GM20431 (cell line): ENCODE results near the gene MED27.

Source experiments
- in situ Hi-C: fragments of 300-500 bp; cut with MseI, MboI; formaldehyde crosslinking; loops from one replicate; pipeline ENCODE4 v1.15.0; 2020; ENCODE audit warnings: low sequenced_read_pairs; ENCODE audit not compliant: unreplicated experiment

Gene MED27

DNA sequence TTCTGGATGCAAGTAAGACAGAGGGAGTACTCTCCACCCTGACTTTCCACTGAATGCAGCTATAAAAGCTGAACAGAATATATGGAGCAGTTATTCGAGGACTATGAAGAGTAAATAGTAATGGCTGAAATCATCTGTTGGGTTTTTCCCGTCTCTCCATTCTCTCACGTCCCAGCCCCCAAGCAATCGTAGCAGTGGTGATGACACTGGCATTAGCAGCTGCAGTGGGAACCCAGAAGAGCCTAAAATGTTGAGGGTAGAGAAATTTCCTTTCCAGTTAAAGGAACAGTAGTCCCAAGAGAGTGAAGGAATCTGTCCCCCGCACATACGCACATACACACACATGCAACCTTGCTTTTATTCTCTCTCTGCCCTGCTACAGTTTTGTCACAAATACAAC lies 33.2 kb downstream of the MED27 start:
- in situ Hi-C loops = no loop called here

GRCh38 chr9:132044176-132044875 lies 35.3 kb downstream of the MED27 start:
- in situ Hi-C loops = no loop called here

- in situ Hi-C loops = no loop called here
These were observed 36.0 kb downstream of the MED27 start for GRCh38 chr9:132043708-132044107.

DNA sequence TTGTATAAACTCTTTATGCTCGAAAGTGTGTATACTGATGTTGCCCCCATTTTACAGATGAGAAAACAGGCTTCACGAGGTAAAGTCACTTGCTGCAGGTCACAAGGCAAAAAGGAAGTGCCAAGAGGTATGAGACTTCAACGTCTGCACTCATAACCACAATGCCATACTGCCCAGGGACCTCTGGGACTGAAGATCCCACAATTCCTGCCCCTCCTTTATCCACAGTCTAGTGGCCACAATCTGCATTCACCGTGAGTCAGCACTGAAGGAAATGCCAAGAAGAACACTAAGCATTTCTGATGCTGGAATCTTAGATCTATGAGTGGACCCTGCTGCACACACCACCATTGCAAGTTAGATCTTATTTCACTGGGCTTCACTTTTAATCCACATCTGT lies 37.3 kb downstream of the MED27 start:
- in situ Hi-C loops = no loop called here

GRCh38 chr9:132041798-132042197 lies 37.9 kb downstream of the MED27 start:
- in situ Hi-C loops = no loop called here

DNA sequence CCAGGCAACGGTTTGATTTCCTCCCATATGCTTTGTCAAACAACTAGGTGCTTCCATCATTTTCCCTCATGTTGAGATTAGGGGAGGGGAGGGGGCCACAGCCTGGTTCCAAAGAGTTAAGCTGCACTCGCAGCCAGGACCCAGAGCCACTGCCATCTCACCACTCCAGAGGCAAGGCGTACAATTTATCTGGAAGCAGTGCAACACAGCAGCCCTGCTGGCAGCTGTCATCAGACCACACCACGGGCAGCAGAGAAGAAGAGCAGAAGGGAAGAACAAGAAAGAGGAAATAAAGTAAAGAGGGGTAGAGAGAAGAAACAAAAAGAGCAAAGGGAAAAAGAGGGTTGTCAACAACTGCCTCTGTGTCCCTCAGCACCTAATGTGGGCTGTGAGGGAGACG lies 38.9 kb downstream of the MED27 start:
- in situ Hi-C loops = no loop called here

- in situ Hi-C loops = no loop called here
These were observed 39.4 kb downstream of the MED27 start for GRCh38 chr9:132040246-132040645.

- in situ Hi-C loops = no loop called here
These were observed 40.4 kb downstream of the MED27 start for GRCh38 chr9:132039284-132039683.

DNA sequence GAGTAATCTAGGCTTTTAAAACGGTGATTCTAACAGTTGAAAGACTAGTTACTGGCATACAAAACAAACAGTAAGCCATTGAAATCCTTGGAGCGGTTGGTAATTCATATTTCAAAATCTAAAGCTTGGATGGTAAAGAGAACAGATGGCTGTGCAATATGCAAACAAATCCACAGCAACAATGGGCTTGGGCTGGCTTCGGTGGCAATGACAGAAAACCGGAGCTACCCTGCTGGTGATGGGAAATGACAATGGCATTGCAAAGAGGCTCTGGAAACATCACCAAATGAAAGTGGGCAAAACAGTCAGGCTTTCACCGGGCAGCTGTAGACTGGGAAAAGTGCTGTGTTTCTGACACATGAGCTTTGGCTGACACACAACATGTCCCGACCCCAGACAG lies 42.2 kb downstream of the MED27 start:
- in situ Hi-C loops = no loop called here

- in situ Hi-C loops = no loop called here
These were observed 43.1 kb downstream of the MED27 start for GRCh38 chr9:132036521-132036920.

- in situ Hi-C loops = no loop called here
These were observed 44.0 kb downstream of the MED27 start for GRCh38 chr9:132035679-132036078.

DNA sequence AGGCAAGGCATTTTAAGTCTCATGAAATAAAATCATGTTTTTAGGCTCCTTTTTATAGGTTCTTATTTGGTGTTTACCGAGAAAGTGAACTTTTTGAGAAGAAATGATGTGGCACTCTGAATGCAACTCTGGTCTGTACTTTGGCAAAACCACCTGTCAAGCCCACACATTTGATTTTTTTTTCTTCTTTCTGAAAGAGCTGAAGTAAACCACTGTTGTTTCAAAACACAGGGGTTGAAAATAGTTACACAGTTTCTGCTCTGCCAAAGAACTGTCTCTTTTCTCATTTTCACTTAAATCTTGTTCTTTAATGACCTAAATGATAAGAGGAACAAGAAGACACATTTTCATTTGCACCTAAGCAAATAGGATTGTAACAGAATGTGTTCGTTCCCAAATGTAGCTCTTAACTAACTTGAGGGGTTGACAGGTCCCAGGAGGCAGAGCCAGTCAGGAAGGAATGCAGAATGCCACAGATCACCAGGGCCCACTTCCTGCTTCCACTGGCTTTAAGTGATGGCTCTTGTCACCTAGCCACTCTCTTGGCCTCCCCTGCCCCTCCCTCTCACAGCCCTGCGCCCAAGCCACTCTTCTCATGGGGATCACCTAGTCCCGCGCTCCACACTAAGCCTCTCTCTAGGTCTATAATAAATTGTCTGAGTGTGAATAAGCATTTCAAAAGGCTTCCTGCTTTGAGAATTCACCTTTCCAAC lies 47.3 kb downstream of the MED27 start:
- in situ Hi-C loops = no loop called here

DNA sequence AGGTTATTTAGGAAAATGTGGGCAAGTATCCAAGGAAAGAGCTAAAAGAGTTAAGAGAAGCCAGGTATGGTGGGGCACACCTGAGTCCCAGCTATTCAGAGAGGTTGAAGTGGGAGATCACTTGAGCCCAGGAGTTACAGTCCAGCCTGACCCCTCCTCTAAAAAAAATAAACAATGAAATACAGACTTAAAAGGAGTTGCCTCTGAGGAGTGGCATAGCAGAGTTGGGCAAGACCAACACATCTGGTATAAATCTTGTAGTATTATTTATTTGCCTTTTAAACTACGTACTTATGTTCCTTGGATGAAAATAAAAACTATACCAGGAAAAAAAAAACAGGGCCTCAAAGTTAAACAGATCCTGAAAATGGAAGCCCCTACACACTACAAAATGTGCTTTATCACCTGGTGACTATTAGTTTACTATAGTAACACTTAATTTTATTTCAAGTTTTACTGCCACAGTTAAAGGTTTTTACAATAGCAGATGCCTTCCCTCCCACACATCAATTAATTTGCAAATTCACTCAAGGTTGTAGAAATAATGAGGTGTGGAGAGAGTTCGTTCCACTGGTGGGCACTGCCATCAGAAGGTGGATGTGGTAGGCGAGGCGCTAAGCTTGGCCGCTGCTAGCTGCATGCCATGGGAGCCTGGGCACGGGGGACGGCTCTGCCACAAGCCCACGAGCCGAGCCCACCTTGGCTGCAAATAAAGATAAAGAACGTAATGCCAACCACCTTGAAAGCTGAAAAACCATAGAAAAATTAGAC lies 48.0 kb downstream of the MED27 start:
- in situ Hi-C loops = no loop called here

DNA sequence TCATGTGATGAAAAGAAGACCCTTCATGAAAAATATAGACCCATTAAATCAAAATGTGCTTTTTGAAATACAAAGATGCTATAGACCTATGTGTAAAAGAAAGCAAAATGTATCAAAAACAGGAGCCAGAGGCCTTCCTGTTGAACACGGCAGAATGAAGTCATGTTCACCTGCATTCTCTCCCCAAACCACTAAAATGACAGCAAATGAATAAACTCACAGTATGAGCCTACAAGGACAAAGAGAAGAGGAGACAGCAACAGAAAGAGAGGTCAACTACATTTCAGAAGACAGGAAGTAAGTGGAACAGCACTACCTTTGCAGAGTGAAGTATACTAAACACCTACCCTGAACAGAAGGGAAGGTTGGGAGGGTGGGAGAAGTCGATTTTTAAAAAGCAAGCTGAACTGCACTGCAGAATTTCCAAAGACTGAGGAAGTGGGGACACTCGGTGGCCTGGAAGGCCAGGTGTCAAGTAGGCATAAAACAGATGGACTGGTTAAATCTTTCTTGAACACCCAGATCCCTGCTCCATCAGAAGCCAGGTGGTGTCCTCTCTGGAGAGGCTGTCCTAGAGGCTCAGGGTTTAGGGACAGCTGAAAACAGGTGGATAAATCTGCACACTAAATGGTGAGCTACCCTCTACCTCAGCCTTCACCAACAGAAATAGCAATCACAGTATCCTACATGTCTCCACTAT lies 48.9 kb downstream of the MED27 start:
- in situ Hi-C loops = no loop called here

DNA sequence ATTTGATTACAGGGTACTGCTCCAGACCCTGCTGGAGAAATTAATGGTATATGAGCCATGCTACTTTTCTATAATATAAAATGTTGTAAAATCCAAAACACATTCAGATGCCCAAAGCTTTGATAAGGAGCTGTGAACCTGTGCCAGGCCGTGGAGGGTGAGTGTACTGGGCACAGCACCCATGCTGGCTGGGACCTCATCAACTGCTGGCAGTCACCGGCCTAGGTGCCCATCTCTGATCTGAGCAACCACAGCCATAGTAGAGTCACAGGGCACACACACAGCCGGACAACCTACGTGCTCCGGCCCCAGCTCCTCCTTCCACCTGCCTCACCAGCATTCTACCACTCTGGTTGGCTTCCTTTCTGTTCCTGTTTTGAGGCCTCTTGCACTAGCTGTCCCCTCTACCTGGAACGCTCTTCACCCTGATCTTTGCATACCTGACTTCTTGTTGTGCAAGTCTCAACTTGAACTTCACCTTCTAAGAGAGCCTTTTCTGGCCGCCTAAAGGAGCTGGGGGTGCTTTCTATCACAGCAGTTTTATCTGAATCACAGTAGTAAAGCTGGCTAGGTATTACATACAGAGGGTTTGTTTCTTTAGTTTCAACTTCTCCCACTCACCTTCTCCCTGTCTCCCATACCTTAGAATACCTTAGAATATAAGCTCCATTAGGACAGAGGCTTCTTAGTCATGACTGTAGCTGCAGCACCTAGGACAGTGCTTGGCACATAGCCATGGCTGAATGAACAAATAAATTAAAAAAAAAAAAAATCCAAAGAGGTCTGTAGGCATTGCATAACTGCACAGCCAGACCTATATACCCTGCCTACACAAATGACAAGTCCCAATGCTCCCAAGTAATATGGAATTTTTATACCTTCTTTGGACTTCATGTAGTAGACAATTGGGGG lies 51.7 kb downstream of the MED27 start:
- in situ Hi-C loops = no loop called here

GRCh38 chr9:132026932-132027585 lies 52.6 kb downstream of the MED27 start:
- in situ Hi-C loops = no loop called here

DNA sequence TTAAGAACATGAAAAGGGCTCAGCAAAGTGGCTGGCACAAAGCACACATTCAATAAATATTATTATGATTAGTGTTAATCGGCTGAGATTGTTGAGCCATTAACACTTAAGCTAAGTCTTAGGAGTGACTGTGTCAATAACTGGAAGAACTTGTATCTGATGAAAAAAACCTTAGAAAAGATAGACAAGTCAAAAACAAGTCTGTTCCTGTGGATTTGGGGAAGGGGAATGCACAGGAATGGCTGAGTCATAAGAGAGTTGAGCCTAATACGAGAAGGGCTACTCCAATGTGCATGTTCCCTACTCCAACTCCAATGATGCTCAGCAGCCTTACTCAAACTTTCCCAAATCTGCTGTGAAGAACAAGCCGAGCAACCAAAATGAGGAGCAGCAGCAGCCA lies 53.9 kb downstream of the MED27 start:
- in situ Hi-C loops = no loop called here

- in situ Hi-C loops = no loop called here
These were observed 55.1 kb downstream of the MED27 start for GRCh38 chr9:132024589-132024988.
